ENCODE data around the gene KRTAP12-1.
"Not testable (repeated sequence)": the region's sequence is repeated elsewhere in the genome, so short reads cannot be mapped to it uniquely, and the experiment has no call there.

Gene KRTAP12-1

GRCh38 chr21:44664691-44665090 lies 17.3 kb downstream of the KRTAP12-1 start:
- Histone ChIP-seq H3K9me3 (ENCODE audit: control insufficient read depth in 2 of 2, low read length in 2 of 2) (peaks cover 0 to 4% of the 10 kb centered on the region in 2 donors), H3K27me3 (ENCODE audit: control insufficient read depth in 1 of 2, insufficient read depth in 2 of 2, low read length in 2 of 2) (peaks cover 0 to 4% of the 10 kb centered on the region in 2 donors), H3K4me3 (ENCODE audit: low read length in 2 of 2) (no peak overlapping the region), H3K9ac (ENCODE audit: low read length in 2 of 2) (no peak overlapping the region), H3K36me3 (ENCODE audit: control insufficient read depth in 2 of 2, insufficient read depth in 2 of 2, low read length in 2 of 2) (no peaks in the 10 kb centered on the region), H3K4me1 (ENCODE audit: control insufficient read depth, insufficient read depth, low read length) (no peaks in the 10 kb centered on the region), H3K27ac (ENCODE audit: low read length) (no peak overlapping the region)

GRCh38 chr21:44661567-44661966 lies 20.4 kb downstream of the KRTAP12-1 start:
- not testable (repeated sequence) for H3K4me1 ChIP-seq (ENCODE audit: control insufficient read depth, insufficient read depth, low read length); H3K27ac ChIP-seq (ENCODE audit: low read length); H3K4me3 ChIP-seq (ENCODE audit: low read length in 2 of 2); H3K9me3 ChIP-seq (ENCODE audit: control insufficient read depth in 2 of 2, low read length in 2 of 2); H3K27me3 ChIP-seq (ENCODE audit: control insufficient read depth in 1 of 2, insufficient read depth in 2 of 2, low read length in 2 of 2); H3K9ac ChIP-seq (ENCODE audit: low read length in 2 of 2); H3K36me3 ChIP-seq (ENCODE audit: control insufficient read depth in 2 of 2, insufficient read depth in 2 of 2, low read length in 2 of 2)

GRCh38 chr21:44658913-44659595 lies 22.9 kb downstream of the KRTAP12-1 start:
- Histone ChIP-seq H3K4me3 (ENCODE audit: low read length in 2 of 2) (no peak overlapping the region), H3K9ac (ENCODE audit: low read length in 2 of 2) (no peak overlapping the region), H3K36me3 (ENCODE audit: control insufficient read depth in 2 of 2, insufficient read depth in 2 of 2, low read length in 2 of 2) (no peaks in the 10 kb centered on the region), H3K9me3 (ENCODE audit: control insufficient read depth in 2 of 2, low read length in 2 of 2) (peaks cover 2 to 5% of the 10 kb centered on the region in 2 donors), H3K27me3 (ENCODE audit: control insufficient read depth in 1 of 2, insufficient read depth in 2 of 2, low read length in 2 of 2) (peaks cover 4% of the 10 kb centered on the region in 2 donors), H3K27ac (ENCODE audit: low read length) (no peak overlapping the region), H3K4me1 (ENCODE audit: control insufficient read depth, insufficient read depth, low read length) (peaks cover 2% of the 10 kb centered on the region)

- peaks cover 2 to 5% of the 10 kb centered on the region in 2 donors for H3K9me3 ChIP-seq (ENCODE audit: control insufficient read depth in 2 of 2, low read length in 2 of 2)
- H3K36me3 ChIP-seq (ENCODE audit: control insufficient read depth in 2 of 2, insufficient read depth in 2 of 2, low read length in 2 of 2): no peaks in the 10 kb centered on the region
- peaks cover 4 to 6% of the 10 kb centered on the region in 2 donors for H3K27me3 ChIP-seq (ENCODE audit: control insufficient read depth in 1 of 2, insufficient read depth in 2 of 2, low read length in 2 of 2)
- H3K9ac ChIP-seq (ENCODE audit: low read length in 2 of 2): no peak overlapping the region
- no peak overlapping the region for H3K4me3 ChIP-seq (ENCODE audit: low read length in 2 of 2)
- no peak overlapping the region for H3K27ac ChIP-seq (ENCODE audit: low read length)
- H3K4me1 ChIP-seq (ENCODE audit: control insufficient read depth, insufficient read depth, low read length): peaks cover 2% of the 10 kb centered on the region
These were observed 23.4 kb downstream of the KRTAP12-1 start for GRCh38 chr21:44658541-44658910.

GRCh38 chr21:44657635-44658540 lies 24.1 kb downstream of the KRTAP12-1 start, which contains the start of gene KRTAP12-3:
Gene KRTAP12-3, plus strand, starts transcription at chr21:44657932. Its CDS starts 48 bp downstream, at chr21:44657980.
- H3K36me3 ChIP-seq (ENCODE audit: control insufficient read depth in 2 of 2, insufficient read depth in 2 of 2, low read length in 2 of 2): no peaks in the 10 kb centered on the region
- peaks cover 2 to 5% of the 10 kb centered on the region in 2 donors for H3K9me3 ChIP-seq (ENCODE audit: control insufficient read depth in 2 of 2, low read length in 2 of 2)
- H3K4me1 ChIP-seq (ENCODE audit: control insufficient read depth, insufficient read depth, low read length): peaks cover 2% of the 10 kb centered on the region
- no peak within 1 kb of the TSS for H3K27ac ChIP-seq (ENCODE audit: low read length)
- peaks cover 4 to 6% of the 10 kb centered on the region in 2 donors for H3K27me3 ChIP-seq (ENCODE audit: control insufficient read depth in 1 of 2, insufficient read depth in 2 of 2, low read length in 2 of 2)
- H3K9ac ChIP-seq (ENCODE audit: low read length in 2 of 2): no peak within 1 kb of the TSS
- H3K4me3 ChIP-seq (ENCODE audit: low read length in 2 of 2): no peak within 1 kb of the TSS

GRCh38 chr21:44656868-44657267 lies 25.1 kb downstream of the KRTAP12-1 start:
- Histone ChIP-seq H3K9me3 (ENCODE audit: control insufficient read depth in 2 of 2, low read length in 2 of 2) (peaks cover 2 to 5% of the 10 kb centered on the region in 2 donors), H3K27me3 (ENCODE audit: control insufficient read depth in 1 of 2, insufficient read depth in 2 of 2, low read length in 2 of 2) (peaks cover 4 to 6% of the 10 kb centered on the region in 2 donors), H3K9ac (ENCODE audit: low read length in 2 of 2) (no peak overlapping the region), H3K4me3 (ENCODE audit: low read length in 2 of 2) (no peak overlapping the region), H3K36me3 (ENCODE audit: control insufficient read depth in 2 of 2, insufficient read depth in 2 of 2, low read length in 2 of 2) (no peaks in the 10 kb centered on the region), H3K4me1 (ENCODE audit: control insufficient read depth, insufficient read depth, low read length) (peaks cover 2% of the 10 kb centered on the region), H3K27ac (ENCODE audit: low read length) (no peak overlapping the region)

GRCh38 chr21:44654576-44655175 lies 27.3 kb downstream of the KRTAP12-1 start, which contains the start of gene KRTAP12-4:
Gene KRTAP12-4, minus strand, starts transcription at chr21:44654659. Its CDS starts 45 bp downstream, at chr21:44654614.
- peaks cover 2 to 5% of the 10 kb centered on the region in 2 donors for H3K9me3 ChIP-seq (ENCODE audit: control insufficient read depth in 2 of 2, low read length in 2 of 2)
- H3K27me3 ChIP-seq (ENCODE audit: control insufficient read depth in 1 of 2, insufficient read depth in 2 of 2, low read length in 2 of 2): peaks cover 4 to 6% of the 10 kb centered on the region in 2 donors
- peaks cover 2% of the 10 kb centered on the region for H3K4me1 ChIP-seq (ENCODE audit: control insufficient read depth, insufficient read depth, low read length)
- H3K9ac ChIP-seq (ENCODE audit: low read length in 2 of 2): no peak within 1 kb of the TSS
- no peak within 1 kb of the TSS for H3K4me3 ChIP-seq (ENCODE audit: low read length in 2 of 2)
- no peaks in the 10 kb centered on the region for H3K36me3 ChIP-seq (ENCODE audit: control insufficient read depth in 2 of 2, insufficient read depth in 2 of 2, low read length in 2 of 2)
- H3K27ac ChIP-seq (ENCODE audit: low read length): no peak within 1 kb of the TSS

- H3K9ac ChIP-seq (ENCODE audit: low read length in 2 of 2): no peak overlapping the region
- H3K9me3 ChIP-seq (ENCODE audit: control insufficient read depth in 2 of 2, low read length in 2 of 2): peaks cover 2 to 5% of the 10 kb centered on the region in 2 donors
- no peak overlapping the region for H3K27ac ChIP-seq (ENCODE audit: low read length)
- peaks cover 2% of the 10 kb centered on the region for H3K4me1 ChIP-seq (ENCODE audit: control insufficient read depth, insufficient read depth, low read length)
- no peaks in the 10 kb centered on the region for H3K36me3 ChIP-seq (ENCODE audit: control insufficient read depth in 2 of 2, insufficient read depth in 2 of 2, low read length in 2 of 2)
- H3K27me3 ChIP-seq (ENCODE audit: control insufficient read depth in 1 of 2, insufficient read depth in 2 of 2, low read length in 2 of 2): peaks cover 3 to 6% of the 10 kb centered on the region in 2 donors
- no peak overlapping the region for H3K4me3 ChIP-seq (ENCODE audit: low read length in 2 of 2)
These were observed 28.0 kb downstream of the KRTAP12-1 start for GRCh38 chr21:44653656-44654575.

GRCh38 chr21:44653123-44653522 lies 28.8 kb downstream of the KRTAP12-1 start:
- Histone ChIP-seq H3K4me3 (ENCODE audit: low read length in 2 of 2) (no peak overlapping the region), H3K4me1 (ENCODE audit: control insufficient read depth, insufficient read depth, low read length) (peaks cover 2% of the 10 kb centered on the region), H3K9ac (ENCODE audit: low read length in 2 of 2) (no peak overlapping the region), H3K9me3 (ENCODE audit: control insufficient read depth in 2 of 2, low read length in 2 of 2) (peaks cover 2 to 5% of the 10 kb centered on the region in 2 donors), H3K36me3 (ENCODE audit: control insufficient read depth in 2 of 2, insufficient read depth in 2 of 2, low read length in 2 of 2) (no peaks in the 10 kb centered on the region), H3K27me3 (ENCODE audit: control insufficient read depth in 1 of 2, insufficient read depth in 2 of 2, low read length in 2 of 2) (peaks cover 2 to 3% of the 10 kb centered on the region in 2 donors), H3K27ac (ENCODE audit: low read length) (no peak overlapping the region)
